Measurements from ENCODE around the gene PCDHGA1.

DNA sequence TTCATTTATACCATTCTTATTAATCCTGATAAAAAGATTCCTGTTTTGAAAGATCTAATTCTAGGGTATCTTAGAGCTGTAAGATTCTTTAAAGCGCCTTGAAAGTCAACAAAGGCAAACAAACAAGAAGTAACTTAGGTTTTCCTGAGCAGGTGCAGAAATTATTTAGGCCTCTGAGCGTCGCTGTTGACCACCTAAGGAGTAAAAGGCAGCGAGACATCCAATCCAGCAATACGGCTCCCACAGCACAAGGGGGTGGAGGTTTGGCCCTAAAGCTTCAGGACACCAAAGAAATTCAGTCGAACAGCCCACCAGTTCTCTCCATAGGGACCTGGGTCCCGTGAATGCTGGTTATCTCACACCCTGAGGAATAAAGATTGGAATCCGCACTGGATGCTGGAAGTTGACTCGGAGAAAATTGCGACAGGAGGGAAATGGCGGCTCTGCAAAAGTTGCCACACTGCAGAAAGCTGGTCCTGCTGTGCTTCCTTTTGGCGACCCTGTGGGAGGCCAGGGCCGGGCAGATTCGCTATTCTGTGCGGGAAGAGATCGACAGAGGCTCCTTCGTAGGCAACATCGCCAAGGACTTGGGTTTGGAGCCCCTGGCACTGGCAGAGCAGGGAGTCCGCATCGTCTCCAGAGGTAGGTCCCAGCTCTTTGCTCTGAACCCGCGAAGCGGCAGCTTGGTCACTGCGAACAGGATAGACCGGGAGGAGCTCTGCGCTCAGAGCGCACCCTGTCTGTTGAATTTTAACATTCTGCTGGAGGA, 8.4 kb downstream of the PCDHGA1 start, which contains the start of gene PCDHGA2:
- TF ChIP-seq, protein P1, sequence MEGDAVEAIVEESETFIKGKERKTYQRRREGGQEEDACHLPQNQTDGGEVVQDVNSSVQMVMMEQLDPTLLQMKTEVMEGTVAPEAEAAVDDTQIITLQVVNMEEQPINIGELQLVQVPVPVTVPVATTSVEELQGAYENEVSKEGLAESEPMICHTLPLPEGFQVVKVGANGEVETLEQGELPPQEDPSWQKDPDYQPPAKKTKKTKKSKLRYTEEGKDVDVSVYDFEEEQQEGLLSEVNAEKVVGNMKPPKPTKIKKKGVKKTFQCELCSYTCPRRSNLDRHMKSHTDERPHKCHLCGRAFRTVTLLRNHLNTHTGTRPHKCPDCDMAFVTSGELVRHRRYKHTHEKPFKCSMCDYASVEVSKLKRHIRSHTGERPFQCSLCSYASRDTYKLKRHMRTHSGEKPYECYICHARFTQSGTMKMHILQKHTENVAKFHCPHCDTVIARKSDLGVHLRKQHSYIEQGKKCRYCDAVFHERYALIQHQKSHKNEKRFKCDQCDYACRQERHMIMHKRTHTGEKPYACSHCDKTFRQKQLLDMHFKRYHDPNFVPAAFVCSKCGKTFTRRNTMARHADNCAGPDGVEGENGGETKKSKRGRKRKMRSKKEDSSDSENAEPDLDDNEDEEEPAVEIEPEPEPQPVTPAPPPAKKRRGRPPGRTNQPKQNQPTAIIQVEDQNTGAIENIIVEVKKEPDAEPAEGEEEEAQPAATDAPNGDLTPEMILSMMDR (IDR thresholded peaks at IDR 0.05), result no peak
- TF ChIP-seq EZH2 (IDR thresholded peaks at IDR 0.05; ENCODE audit: borderline replicate concordance, insufficient read depth, low read depth, low read length, poor library complexity, severe bottlenecking), result no peak
